Endothelial cell of umbilical vein (primary cell): ENCODE data around the gene BTG2. TPM values are rescaled to one million over a fixed set of nuclear protein-coding genes. Genes with fewer than 3 reads are reported as not detected.
A peak's percentile ranks its signal among the peaks of the same experiment; 100 is the strongest.

Experiments used
- BruUV-seq: library from RNA; stranded (reverse); fragments of 400-500 nt; replicated peaks from 2 replicates; lab custom pipeline; 2021; lab: Mats Ljungman, UMichigan
- CTCF ChIA-PET: fragments of 300-600, 350-600 bp; sonication (Branson Sonifier 250); formaldehyde crosslinking; loops from one replicate; lab custom pipeline; 2021; ENCODE audit warnings: antibody characterized with exemption, inconsistent platforms; lab: Charles Lee
- POLR2A ChIA-PET: fragments of 300-600, 350-600 bp; sonication (Branson Sonifier 250); formaldehyde crosslinking; loops from one replicate; lab custom pipeline; 2021; ENCODE audit warnings: antibody characterized with exemption, inconsistent platforms; lab: Charles Lee
- DNase-seq: peaks from one replicate; pipeline ENCODE4 v3.0.0-alpha.2; 2011; ENCODE audit warnings: low read depth, low spot score
- FAIRE-seq: peaks from 2 replicates; lab custom pipeline; 2011; peaks lifted over from hg19 to GRCh38; lab: Jason Lieb, UNC
- H2AFZ ChIP-seq: 2 replicates; pipeline ENCODE4 v1.6.0; 2012; ENCODE audit warnings: low read depth, low read length, control low read depth, inconsistent platforms
- H3K27ac ChIP-seq: 2 replicates; pipeline ENCODE4 v1.5.1; 2011; ENCODE audit warnings: low read depth, mild to moderate bottlenecking, control low read depth, low read length, moderate library complexity; ENCODE audit not compliant: insufficient read depth
- H3K27me3 ChIP-seq, 2 experiments: 2 replicates each; pipeline versions ENCODE4 v1.6.0 to v1.6.1; 2011; ENCODE audit warnings: low read length in 2 of 2, mixed read lengths in 1 of 2; ENCODE audit not compliant: control insufficient read depth in 2 of 2, insufficient read depth in 2 of 2
- H3K36me3 ChIP-seq, 2 experiments: 2 replicates in 1 of 2; 3 replicates in 1 of 2; pipeline ENCODE4 v1.5.1; 2011; ENCODE audit warnings: low read length in 2 of 2, mild to moderate bottlenecking in 1 of 2, moderate library complexity in 1 of 2; ENCODE audit not compliant: control insufficient read depth in 2 of 2, insufficient read depth in 2 of 2; ENCODE audit errors: extremely low read depth in 1 of 2
- H3K4me1 ChIP-seq: 3 replicates; pipeline ENCODE4 v1.5.1; 2011; ENCODE audit warnings: mild to moderate bottlenecking, low read length; ENCODE audit not compliant: control insufficient read depth, insufficient read depth; ENCODE audit errors: extremely low read depth
- H3K4me2 ChIP-seq: 2 replicates; pipeline ENCODE4 v1.6.1; 2011; ENCODE audit warnings: low read length, control low read depth, mixed read lengths; ENCODE audit not compliant: insufficient read depth
- H3K4me3 ChIP-seq, 3 experiments: fragments of 200-600 bp in 1 of 3; sonication (generic), shearing (Covaris generic) in 1 of 3; replicated peaks in 1 of 3; 2 replicates each; pipeline ENCODE4 v1.5.1; 2011 to 2016; ENCODE audit warnings: control low read depth in 3 of 3, low read length in 3 of 3, mild to moderate bottlenecking in 2 of 3, inconsistent platforms in 1 of 3, low read depth in 1 of 3, moderate library complexity in 1 of 3; ENCODE audit not compliant: insufficient read depth in 1 of 3
- H3K79me2 ChIP-seq: 2 replicates; pipeline ENCODE4 v1.6.0; 2012; ENCODE audit warnings: low read length, inconsistent platforms; ENCODE audit not compliant: control insufficient read depth, insufficient read depth
- H3K9ac ChIP-seq: replicated peaks from 2 replicates; pipeline ENCODE3; 2011; ENCODE audit warnings: low read length, control low read depth; ENCODE audit not compliant: insufficient read depth; ENCODE audit errors: extremely low read depth
- H3K9me1 ChIP-seq: replicated peaks from 3 replicates; pipeline ENCODE4 v1.6.0; 2011; ENCODE audit warnings: mild to moderate bottlenecking, low read length; ENCODE audit not compliant: control insufficient read depth, insufficient read depth; ENCODE audit errors: extremely low read depth
- H3K9me3 ChIP-seq: replicated peaks from 2 replicates; pipeline ENCODE4 v1.5.1; 2012; ENCODE audit warnings: low read length, inconsistent platforms; ENCODE audit not compliant: control insufficient read depth, insufficient read depth
- H4K20me1 ChIP-seq: replicated peaks from 2 replicates; pipeline ENCODE3; 2011; ENCODE audit warnings: mild to moderate bottlenecking, low read length; ENCODE audit not compliant: control insufficient read depth, insufficient read depth; ENCODE audit errors: extremely low read depth
- CTCF ChIP-seq, 2 donors: IDR thresholded peaks; 1 replicate in 1 of 2; 2 replicates in 1 of 2; pipeline ENCODE4 v1.5.1; 2011; ENCODE audit warnings: low read length in 2 of 2, mild to moderate bottlenecking in 2 of 2, moderate library complexity in 2 of 2, control low read depth in 1 of 2, inconsistent platforms in 1 of 2, low read depth in 1 of 2; ENCODE audit not compliant: insufficient read depth in 1 of 2; ENCODE audit errors: extremely low read depth in 1 of 2
- EZH2 ChIP-seq: IDR thresholded peaks from 2 replicates; pipeline ENCODE4 v1.6.1; 2012; ENCODE audit warnings: borderline replicate concordance, low read depth, mild to moderate bottlenecking, moderate library complexity, low read length, inconsistent platforms; ENCODE audit not compliant: severe bottlenecking
- FOS ChIP-seq: IDR thresholded peaks from 2 replicates; pipeline ENCODE4 v1.6.1; 2011; ENCODE audit warnings: mild to moderate bottlenecking, low read length, moderate library complexity, borderline replicate concordance; ENCODE audit not compliant: insufficient read depth
- GATA2 ChIP-seq: IDR thresholded peaks from 2 replicates; pipeline ENCODE4 v1.7.0; 2011; ENCODE audit warnings: low read depth, mild to moderate bottlenecking, moderate library complexity, mixed read lengths, low read length; ENCODE audit not compliant: insufficient read length, insufficient read depth
- JUN ChIP-seq: IDR thresholded peaks from 2 replicates; pipeline ENCODE4 v1.6.1; 2011; ENCODE audit warnings: borderline replicate concordance, low read depth; ENCODE audit not compliant: insufficient read length, insufficient read depth
- MAX ChIP-seq: IDR thresholded peaks from 2 replicates; pipeline ENCODE4 v1.6.1; 2011; ENCODE audit not compliant: insufficient read depth, insufficient read length
- POLR2A ChIP-seq: IDR thresholded peaks from 2 replicates; pipeline ENCODE4 v1.6.1; 2012; ENCODE audit warnings: low read depth, mild to moderate bottlenecking, control low read depth, low read length
- POLR2AphosphoS5 ChIP-seq: IDR thresholded peaks from 2 replicates; pipeline ENCODE4 v1.6.1; 2012; ENCODE audit warnings: low read depth, mild to moderate bottlenecking, control low read depth, low read length, moderate library complexity; ENCODE audit not compliant: insufficient read depth
- dilution Hi-C: fragments of 300-500 bp; cut with MboI; formaldehyde crosslinking; loops from one replicate; pipeline ENCODE4 v1.15.0; 2019; ENCODE audit warnings: low sequenced_read_pairs; ENCODE audit not compliant: extremely low pct_ligation_motif_present
- intact Hi-C: fragments of 100-400 bp; cut with micrococcal nuclease; formaldehyde crosslinking; loops from one replicate; pipeline ENCODE4 v1.10.0; 2022
- polyA plus RNA-seq, 4 experiments: library from polyadenylated mRNA; depleted of rRNA in 3 of 4; stranded (reverse) in 3 of 4; unstranded in 1 of 4; fragments of >200 nt; gene quantifications; 2 replicates each; pipeline versions ENCODE4 v1.2.1 to v1.2.3, GENCODE V29; 2011 to 2012; ENCODE audit warnings: missing spikeins in 1 of 4
- total RNA-seq: library from RNA; stranded (reverse); gene quantifications from 2 replicates; pipeline ENCODE4 v1.2.3, GENCODE V29; 2021

The BTG2 gene
- total and polyA plus RNA-seq, 2 donors (not counting 3 experiments of a cell fraction or from before 2014, with no cell fraction given), result 35.6 to 50.1 TPM

- CTCF ChIA-PET, result interaction anchor here (0.7 to 30.6 kb wide), 10 partner anchors 10 to 287 kb away, joined by 3 to 1014 read pairs (median 4); partner anchors contain the start of gene BTG2
- peak; percentile 74 for FAIRE-seq
Measured at GRCh38 chr1:203320591-203321272, 15.4 kb downstream of the BTG2 start.

More at GRCh38 chr1:203320591-203321272, 15.4 kb downstream of the BTG2 start:
- peak; percentile 94 for DNase-seq
- H3K36me3 ChIP-seq, result no peaks in the 10 kb centered on the region
- intact Hi-C loops (loop anchor here (1.0 to 10.0 kb wide), 2 partner anchors 14 to 286 kb away; no protein-coding TSS in a partner anchor), dilution Hi-C loops (no loop called here)
- no peak overlapping the region for H2AFZ ChIP-seq
- no peaks in the 10 kb centered on the region for H3K9me3 ChIP-seq
- peak; percentile 7 for TF ChIP-seq FOS
- TF ChIP-seq POLR2AphosphoS5, result peak; percentile 21
- TF ChIP-seq GATA2, result no peak
- TF ChIP-seq JUN, result peak; percentile 19
- TF ChIP-seq MAX, result peak; percentile 50
- peak; percentile 29 for TF ChIP-seq POLR2A
- no peak for TF ChIP-seq EZH2
- no peak for TF ChIP-seq CTCF (IDR thresholded peaks at IDR 0.05; ENCODE audit: extremely low read depth in 1 of 2, insufficient read depth in 1 of 2, low read depth in 1 of 2, low read length in 2 of 2)
- peak overlapping the region; percentile 2 for H3K27ac ChIP-seq
- H4K20me1 ChIP-seq, result no peaks in the 10 kb centered on the region
- peaks cover 12 to 25% of the 10 kb centered on the region in 2 experiments for H3K27me3 ChIP-seq
- H3K9me1 ChIP-seq, result no peaks in the 10 kb centered on the region
- H3K4me3 ChIP-seq, result no peak overlapping the region
- POLR2A ChIA-PET, result interaction anchor here (1.7 to 8.6 kb wide), 2 partner anchors 10 to 14 kb away, joined by 6 to 115 read pairs; partner anchors contain the start of gene BTG2
- no TSS peak for BruUV-seq
- H3K9ac ChIP-seq, result no peak overlapping the region
- H3K4me1 ChIP-seq, result peaks cover 24% of the 10 kb centered on the region
- H3K79me2 ChIP-seq, result no peaks in the 10 kb centered on the region
- H3K4me2 ChIP-seq, result no peak overlapping the region
